ENCODE measurements around the gene PLEKHA7. TPM values are rescaled to one million over a fixed set of nuclear protein-coding genes. Genes with fewer than 3 reads are reported as not detected.
"Not testable (repeated sequence)": the region's sequence is repeated elsewhere in the genome, so short reads cannot be mapped to it uniquely, and the experiment has no call there.

PLEKHA7 gene
- total and polyA plus RNA-seq, 7 donors = 0.74 to 2.6 (median 1.2) TPM

GRCh38 chr11:16891964-16892363 lies 122.2 kb downstream of the PLEKHA7 start:
- no peaks in the 10 kb centered on the region for H3K4me1 ChIP-seq
- peaks cover 0 to 3% (median 0%) of the 10 kb centered on the region in 3 donors for H3K27me3 ChIP-seq (ENCODE audit: insufficient read depth in 3 of 3, low read length in 2 of 3)
- 15 to 23% (median 18%) methylated on average over 1 of the region's 1 CpG for WGBS, 3 donors
- no peak for TF ChIP-seq CTCF (IDR thresholded peaks at IDR 0.05)
- no peaks in the 10 kb centered on the region for H3K9me3 ChIP-seq
- no peak overlapping the region for H3K27ac ChIP-seq
- ATAC-seq = no peak
- H3K4me3 ChIP-seq = no peak overlapping the region
- intact Hi-C loops (cut with DNase I) = no loop called here
- no peak for DNase-seq
- no peaks in the 10 kb centered on the region for H3K36me3 ChIP-seq (ENCODE audit: insufficient read depth in 1 of 2, low read depth in 1 of 2)

GRCh38 chr11:16891165-16891564 lies 123.0 kb downstream of the PLEKHA7 start:
- TF ChIP-seq CTCF (IDR thresholded peaks at IDR 0.05) = no peak
- no peak overlapping the region for H3K4me3 ChIP-seq
- no peaks in the 10 kb centered on the region for H3K9me3 ChIP-seq
- intact Hi-C loops (cut with DNase I) = no loop called here
- H3K27ac ChIP-seq = no peak overlapping the region
- DNase-seq (no peak), ATAC-seq (no peak)
- peaks cover 0 to 3% (median 0%) of the 10 kb centered on the region in 3 donors for H3K27me3 ChIP-seq (ENCODE audit: insufficient read depth in 3 of 3, low read length in 2 of 3)
- whole genome bisulfite sequencing, 3 donors = 84 to 87% (median 85%) methylated on average over 2 of the region's 2 CpGs
- no peaks in the 10 kb centered on the region for H3K4me1 ChIP-seq
- no peaks in the 10 kb centered on the region for H3K36me3 ChIP-seq (ENCODE audit: insufficient read depth in 1 of 2, low read depth in 1 of 2)

GRCh38 chr11:16890442-16890841 lies 123.8 kb downstream of the PLEKHA7 start:
- intact Hi-C loops (cut with DNase I) = no loop called here

GRCh38 chr11:16889905-16890304 lies 124.3 kb downstream of the PLEKHA7 start:
- no peaks in the 10 kb centered on the region for H3K36me3 ChIP-seq (ENCODE audit: insufficient read depth in 1 of 2, low read depth in 1 of 2)
- H3K9me3 ChIP-seq = no peaks in the 10 kb centered on the region
- H3K27me3 ChIP-seq (ENCODE audit: insufficient read depth in 3 of 3, low read length in 2 of 3) = peaks cover 0 to 3% (median 0%) of the 10 kb centered on the region in 3 donors
- 90 to 97% (median 94%) methylated on average over 1 of the region's 1 CpG for WGBS, 3 donors
- no peak for TF ChIP-seq CTCF (IDR thresholded peaks at IDR 0.05)
- H3K27ac ChIP-seq = no peak overlapping the region
- ATAC-seq (no peak), DNase-seq (no peak)
- H3K4me3 ChIP-seq = no peak overlapping the region
- no peaks in the 10 kb centered on the region for H3K4me1 ChIP-seq
- intact Hi-C loops (cut with DNase I) = loop anchor here in 1 of 2 donors (10.0 kb wide), 1 partner anchor 105 kb away; no protein-coding TSS in a partner anchor

More at GRCh38 chr11:16890442-16890841, 123.8 kb downstream of the PLEKHA7 start:
- ATAC-seq = no peak
- WGBS, 3 donors = 93 to 97% (median 95%) methylated on average over 1 of the region's 1 CpG
- Histone ChIP-seq H3K27me3 (ENCODE audit: insufficient read depth in 3 of 3, low read length in 2 of 3) (peaks cover 0 to 3% (median 0%) of the 10 kb centered on the region in 3 donors), H3K36me3 (ENCODE audit: insufficient read depth in 1 of 2, low read depth in 1 of 2) (no peaks in the 10 kb centered on the region), H3K27ac (no peak overlapping the region), H3K4me1 (no peaks in the 10 kb centered on the region), H3K9me3 (no peaks in the 10 kb centered on the region), H3K4me3 (no peak overlapping the region)
- TF ChIP-seq CTCF (IDR thresholded peaks at IDR 0.05) = no peak
- no peak for DNase-seq

GRCh38 chr11:16889010-16889409 lies 125.2 kb downstream of the PLEKHA7 start:
- DNase-seq; ATAC-seq; H3K4me1 ChIP-seq; H3K9me3 ChIP-seq; H3K36me3 ChIP-seq (ENCODE audit: insufficient read depth in 1 of 2, low read depth in 1 of 2); H3K27ac ChIP-seq; H3K4me3 ChIP-seq; H3K27me3 ChIP-seq (ENCODE audit: insufficient read depth in 3 of 3, low read length in 2 of 3): not testable (repeated sequence)
- intact Hi-C loops (cut with DNase I) = loop anchor here in 1 of 2 donors (10.0 kb wide), 1 partner anchor 104 kb away; no protein-coding TSS in a partner anchor
- WGBS, 3 donors = 87 to 98% (median 97%) methylated on average over 3 to 4 of the region's 4 CpGs

- not testable (repeated sequence) for H3K9me3 ChIP-seq; H3K36me3 ChIP-seq (ENCODE audit: insufficient read depth in 1 of 2, low read depth in 1 of 2); H3K4me3 ChIP-seq; ATAC-seq; DNase-seq; H3K27ac ChIP-seq; H3K27me3 ChIP-seq (ENCODE audit: insufficient read depth in 3 of 3, low read length in 2 of 3); H3K4me1 ChIP-seq
- 93 to 98% (median 95%) methylated on average over 18 to 23 of the region's 23 CpGs for WGBS, 3 donors
- intact Hi-C loops (cut with DNase I) = loop anchor here in 1 of 2 donors (10.0 kb wide), 1 partner anchor 103 kb away; no protein-coding TSS in a partner anchor
Measured at GRCh38 chr11:16887887-16888286, 126.3 kb downstream of the PLEKHA7 start.
